ENCODE measurements around the gene RAB3C. TPM values are rescaled to one million over a fixed set of nuclear protein-coding genes. Genes with fewer than 3 reads are reported as not detected.

The RAB3C gene
- total RNA-seq, 1 experiment from 2014 or later = not detected

- in situ Hi-C loops (cut with HindIII; ENCODE audit: low pct_unique_long_range_greater_than_20kb, low sequenced_read_pairs) (no loop called here), intact Hi-C loops (cut with micrococcal nuclease; ENCODE audit: unreplicated experiment) (no loop called here)
- Histone ChIP-seq H3K27me3 (ENCODE audit: control insufficient read depth, insufficient read depth, low read length) (peaks cover 5% of the 10 kb centered on the region; the same call in 1 of the 2 replicates), H3K9me3 (ENCODE audit: control insufficient read depth, insufficient read depth, low read depth, low read length) (no peaks in the 10 kb centered on the region), H3K27ac (ENCODE audit: low read length) (no peak overlapping the region), H3K4me1 (ENCODE audit: control insufficient read depth, insufficient read depth, low read length) (no peaks in the 10 kb centered on the region), H3K36me3 (ENCODE audit: control insufficient read depth, insufficient read depth, low read length) (no peaks in the 10 kb centered on the region), H3K4me3 (ENCODE audit: low read depth in 2 of 2, low read length in 2 of 2) (no peak overlapping the region)
- TF ChIP-seq POLR2AphosphoS5 (IDR thresholded peaks at IDR 0.05; ENCODE audit: low read depth, low read length) = no peak
- TF ChIP-seq SIN3A (IDR thresholded peaks at IDR 0.05; ENCODE audit: borderline replicate concordance, insufficient read depth, low read depth, low read length) = no peak
- TF ChIP-seq TCF7L2 (IDR thresholded peaks at IDR 0.05; ENCODE audit: low read depth, low read length) = no peak
- no peak for TF ChIP-seq CTCF (IDR thresholded peaks at IDR 0.05)
- no peak for TF ChIP-seq REST (IDR thresholded peaks at IDR 0.05; ENCODE audit: insufficient read depth in 1 of 2, low read depth in 2 of 2, low read length in 1 of 2)
- BruUV-seq (replicated peaks) = no TSS peak
- DNase-seq (ENCODE audit: low read depth, low spot score) (no peak), ATAC-seq (no peak)
- ChIA-PET POLR2A (no interaction called here), CTCF (no interaction called here)
Observed at GRCh38 chr5:58860680-58861079, 277.8 kb downstream of the RAB3C start.

- DNase-seq (ENCODE audit: low read depth, low spot score) (no peak), ATAC-seq (no peak)
- Histone ChIP-seq H3K27ac (ENCODE audit: low read length) (no peak overlapping the region), H3K4me3 (ENCODE audit: low read depth in 2 of 2, low read length in 2 of 2) (no peak overlapping the region), H3K4me1 (ENCODE audit: control insufficient read depth, insufficient read depth, low read length) (no peaks in the 10 kb centered on the region), H3K36me3 (ENCODE audit: control insufficient read depth, insufficient read depth, low read length) (no peaks in the 10 kb centered on the region), H3K9me3 (ENCODE audit: control insufficient read depth, insufficient read depth, low read depth, low read length) (no peaks in the 10 kb centered on the region), H3K27me3 (ENCODE audit: control insufficient read depth, insufficient read depth, low read length) (no peaks in the 10 kb centered on the region; the same call in 1 of the 2 replicates)
- BruUV-seq (replicated peaks) = no TSS peak
- CTCF ChIA-PET = no interaction called here
- in situ Hi-C loops (cut with HindIII; ENCODE audit: low pct_unique_long_range_greater_than_20kb, low sequenced_read_pairs) = no loop called here
- intact Hi-C loops (cut with micrococcal nuclease; ENCODE audit: unreplicated experiment) = no loop called here
- POLR2A ChIA-PET = no interaction called here
- no peak for TF ChIP-seq POLR2AphosphoS5 (IDR thresholded peaks at IDR 0.05; ENCODE audit: low read depth, low read length)
- TF ChIP-seq CTCF (IDR thresholded peaks at IDR 0.05) = no peak
Observed at GRCh38 chr5:58868931-58869330, 286.1 kb downstream of the RAB3C start.

Data from Panc1 (cell line).